HUES64 (cell line): Measurements from ENCODE around the gene PIP5K1B.

Source experiments
- H3K27ac ChIP-seq: 2 replicates; pipeline ENCODE4 v1.7.0; 2013; ENCODE audit warnings: low read depth, low read length, inconsistent platforms
- H3K27me3 ChIP-seq: 2 replicates; pipeline ENCODE4 v1.6.1; 2013; ENCODE audit warnings: mild to moderate bottlenecking, low read length; ENCODE audit not compliant: insufficient read depth
- H3K36me3 ChIP-seq: 2 replicates; pipeline ENCODE4 v1.6.1; 2013; ENCODE audit warnings: mild to moderate bottlenecking, low read length; ENCODE audit not compliant: insufficient read depth
- H3K4me1 ChIP-seq: 2 replicates; pipeline ENCODE4 v1.6.1; 2013; ENCODE audit warnings: mild to moderate bottlenecking, low read length, moderate library complexity; ENCODE audit not compliant: insufficient read depth
- H3K4me3 ChIP-seq: 2 replicates; pipeline ENCODE4 v1.5.1; 2013; ENCODE audit warnings: mild to moderate bottlenecking, low read length, moderate library complexity
- H3K9ac ChIP-seq: 2 replicates; pipeline ENCODE4 v1.6.1; 2013; ENCODE audit warnings: mild to moderate bottlenecking, low read depth, low read length
- H3K9me3 ChIP-seq: 2 replicates; pipeline ENCODE4 v1.6.1; 2013; ENCODE audit warnings: low read depth, low read length; ENCODE audit not compliant: insufficient read depth
- WGBS: fragments of 150-250, 120-280 bp; methylation state at CpG from one replicate; pipeline ENCODE4 v1.1.7; 2013; ENCODE audit warnings: missing lambda C conversion rate; 5-methylcytosine and 5-hydroxymethylcytosine counted together

PIP5K1B gene

GRCh38 chr9:68964102-68964541 is 259.1 kb downstream of the PIP5K1B start:
- H3K27me3 ChIP-seq, result no peaks in the 10 kb centered on the region
- WGBS, result 91% methylated on average over 2 of the region's 3 CpGs
- no peaks in the 10 kb centered on the region for H3K4me1 ChIP-seq
- no peak overlapping the region for H3K27ac ChIP-seq
- no peak overlapping the region for H3K4me3 ChIP-seq
- no peaks in the 10 kb centered on the region for H3K9me3 ChIP-seq
- H3K36me3 ChIP-seq, result no peaks in the 10 kb centered on the region
- H3K9ac ChIP-seq, result no peak overlapping the region

GRCh38 chr9:68964765-68965164 is 259.7 kb downstream of the PIP5K1B start:
- Histone ChIP-seq H3K27me3 (no peaks in the 10 kb centered on the region), H3K4me1 (no peaks in the 10 kb centered on the region), H3K36me3 (no peaks in the 10 kb centered on the region), H3K4me3 (no peak overlapping the region), H3K27ac (no peak overlapping the region), H3K9ac (no peak overlapping the region), H3K9me3 (no peaks in the 10 kb centered on the region)
- WGBS, result 97% methylated on average over 3 of the region's 3 CpGs

GRCh38 chr9:68966496-68966944 is 261.5 kb downstream of the PIP5K1B start:
- H3K9ac ChIP-seq, result no peak overlapping the region
- H3K27me3 ChIP-seq, result no peaks in the 10 kb centered on the region
- 88% methylated on average over 1 of the region's 1 CpG for WGBS
- no peaks in the 10 kb centered on the region for H3K9me3 ChIP-seq
- no peaks in the 10 kb centered on the region for H3K4me1 ChIP-seq
- no peak overlapping the region for H3K27ac ChIP-seq
- no peak overlapping the region for H3K4me3 ChIP-seq
- H3K36me3 ChIP-seq, result no peaks in the 10 kb centered on the region

- WGBS, result 86% methylated on average over 1 of the region's 1 CpG
These were observed 262.8 kb downstream of the PIP5K1B start for GRCh38 chr9:68967800-68968199.

GRCh38 chr9:68969538-68969937 is 264.5 kb downstream of the PIP5K1B start:
- 90% methylated on average over 4 of the region's 4 CpGs for WGBS
- no peak overlapping the region for H3K4me3 ChIP-seq
- no peaks in the 10 kb centered on the region for H3K4me1 ChIP-seq
- H3K27ac ChIP-seq, result no peak overlapping the region
- H3K27me3 ChIP-seq, result no peaks in the 10 kb centered on the region
- no peaks in the 10 kb centered on the region for H3K9me3 ChIP-seq
- no peaks in the 10 kb centered on the region for H3K36me3 ChIP-seq
- no peak overlapping the region for H3K9ac ChIP-seq

More at GRCh38 chr9:68967800-68968199, 262.8 kb downstream of the PIP5K1B start:
- H3K36me3 ChIP-seq, result no peaks in the 10 kb centered on the region
- no peaks in the 10 kb centered on the region for H3K9me3 ChIP-seq
- no peak overlapping the region for H3K27ac ChIP-seq
- no peak overlapping the region for H3K9ac ChIP-seq
- H3K27me3 ChIP-seq, result no peaks in the 10 kb centered on the region
- H3K4me3 ChIP-seq, result no peak overlapping the region
- no peaks in the 10 kb centered on the region for H3K4me1 ChIP-seq

GRCh38 chr9:68970151-68970550 is 265.1 kb downstream of the PIP5K1B start:
- Histone ChIP-seq H3K9ac (no peak overlapping the region), H3K4me1 (no peaks in the 10 kb centered on the region), H3K27ac (no peak overlapping the region), H3K9me3 (no peaks in the 10 kb centered on the region), H3K27me3 (no peaks in the 10 kb centered on the region), H3K36me3 (no peaks in the 10 kb centered on the region), H3K4me3 (no peak overlapping the region)
- 90% methylated on average over 2 of the region's 2 CpGs for WGBS

- Histone ChIP-seq H3K27ac (no peak overlapping the region), H3K36me3 (no peaks in the 10 kb centered on the region), H3K9me3 (peaks cover 10% of the 10 kb centered on the region), H3K9ac (no peak overlapping the region), H3K4me1 (no peaks in the 10 kb centered on the region), H3K4me3 (no peak overlapping the region), H3K27me3 (no peaks in the 10 kb centered on the region)
- 95% methylated on average over 3 of the region's 3 CpGs for WGBS
These were observed 268.6 kb downstream of the PIP5K1B start for GRCh38 chr9:68973619-68974018.

GRCh38 chr9:68974431-68974830 is 269.4 kb downstream of the PIP5K1B start:
- Histone ChIP-seq H3K9me3 (peaks cover 10% of the 10 kb centered on the region), H3K9ac (no peak overlapping the region), H3K4me3 (no peak overlapping the region), H3K36me3 (no peaks in the 10 kb centered on the region), H3K27ac (no peak overlapping the region), H3K4me1 (peaks cover under 1% of the 10 kb centered on the region; the same call in 1 of the 2 replicates), H3K27me3 (no peaks in the 10 kb centered on the region)
- 89% methylated on average over 5 of the region's 5 CpGs for WGBS

- H3K9ac ChIP-seq, result no peak overlapping the region
- no peaks in the 10 kb centered on the region for H3K27me3 ChIP-seq
- H3K27ac ChIP-seq, result no peak overlapping the region
- H3K36me3 ChIP-seq, result no peaks in the 10 kb centered on the region
- peaks cover 10% of the 10 kb centered on the region for H3K9me3 ChIP-seq
- WGBS, result 89% methylated on average over 3 of the region's 3 CpGs
- no peak overlapping the region for H3K4me3 ChIP-seq
- H3K4me1 ChIP-seq, result peaks cover 5% of the 10 kb centered on the region
These were observed 269.9 kb downstream of the PIP5K1B start for GRCh38 chr9:68974901-68975300.

- Histone ChIP-seq H3K27ac (no peak overlapping the region), H3K4me1 (peaks cover 5% of the 10 kb centered on the region), H3K36me3 (no peaks in the 10 kb centered on the region), H3K9me3 (peaks cover 10% of the 10 kb centered on the region), H3K27me3 (no peaks in the 10 kb centered on the region), H3K9ac (no peak overlapping the region), H3K4me3 (no peak overlapping the region)
- 92% methylated on average over 5 of the region's 5 CpGs for WGBS
These were observed 270.5 kb downstream of the PIP5K1B start for GRCh38 chr9:68975365-68976043.

GRCh38 chr9:68978066-68978465 is 273.0 kb downstream of the PIP5K1B start:
- 99% methylated on average over 4 of the region's 4 CpGs for WGBS
- Histone ChIP-seq H3K9me3 (peaks cover 10% of the 10 kb centered on the region), H3K36me3 (no peaks in the 10 kb centered on the region), H3K27me3 (no peaks in the 10 kb centered on the region), H3K27ac (no peak overlapping the region), H3K4me3 (no peak overlapping the region), H3K9ac (no peak overlapping the region), H3K4me1 (peaks cover 19% of the 10 kb centered on the region)

- Histone ChIP-seq H3K9ac (no peak overlapping the region), H3K9me3 (peaks cover 10% of the 10 kb centered on the region), H3K36me3 (no peaks in the 10 kb centered on the region), H3K27ac (no peak overlapping the region), H3K4me1 (peaks cover 19% of the 10 kb centered on the region), H3K4me3 (no peak overlapping the region), H3K27me3 (no peaks in the 10 kb centered on the region)
- 94% methylated on average over 3 of the region's 3 CpGs for WGBS
These were observed 273.5 kb downstream of the PIP5K1B start for GRCh38 chr9:68978501-68978900.
